HG03571 (cell line): ENCODE data around the gene CPEB2.
"Not testable (repeated sequence)": the region's sequence is repeated elsewhere in the genome, so short reads cannot be mapped to it uniquely, and the experiment has no call there.

Source experiments
- ATAC-seq: cut with Tn5 transposase; IDR thresholded peaks from one replicate; pipeline ENCODE4 v1.9.1; 2021; ENCODE audit not compliant: unreplicated experiment

Gene CPEB2

DNA sequence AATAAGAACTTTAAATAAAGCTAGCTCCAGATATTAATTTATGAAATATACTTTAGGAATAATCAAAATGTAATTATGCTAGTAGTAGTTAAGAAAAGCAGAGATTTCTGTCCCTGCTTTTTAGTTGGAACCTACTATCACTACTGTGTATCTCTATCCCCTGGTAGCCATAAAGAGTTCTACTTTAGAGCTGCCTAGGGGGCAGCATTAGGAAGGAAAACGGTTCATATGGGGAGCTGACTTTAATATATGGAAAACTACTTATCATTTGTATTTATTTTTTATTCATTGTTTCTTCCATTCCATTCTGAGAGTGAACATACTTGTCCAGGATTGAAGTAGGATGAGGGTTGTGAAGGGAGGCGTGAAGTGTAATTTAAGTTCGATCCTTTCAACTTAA is 40.9 kb downstream of the CPEB2 start:
- no peak for ATAC-seq

DNA sequence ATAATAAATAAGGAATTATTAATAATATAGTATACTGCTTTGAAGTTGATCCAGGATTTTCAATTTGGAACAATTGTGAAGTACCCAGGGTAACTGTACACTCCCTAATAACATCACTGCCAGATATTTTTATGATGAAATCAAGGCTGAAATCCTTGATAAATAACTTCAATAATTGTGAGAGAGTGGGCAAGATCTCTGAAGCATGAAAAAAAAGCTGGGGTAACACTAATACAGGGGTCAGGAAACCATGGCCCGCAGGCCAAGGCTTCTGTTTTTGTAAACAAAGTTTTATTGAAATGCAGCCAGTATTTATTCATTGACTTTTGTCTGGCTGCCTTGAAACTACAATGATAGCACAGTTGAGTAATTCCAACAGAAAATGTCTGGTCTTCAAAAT is 41.6 kb downstream of the CPEB2 start:
- no peak for ATAC-seq

DNA sequence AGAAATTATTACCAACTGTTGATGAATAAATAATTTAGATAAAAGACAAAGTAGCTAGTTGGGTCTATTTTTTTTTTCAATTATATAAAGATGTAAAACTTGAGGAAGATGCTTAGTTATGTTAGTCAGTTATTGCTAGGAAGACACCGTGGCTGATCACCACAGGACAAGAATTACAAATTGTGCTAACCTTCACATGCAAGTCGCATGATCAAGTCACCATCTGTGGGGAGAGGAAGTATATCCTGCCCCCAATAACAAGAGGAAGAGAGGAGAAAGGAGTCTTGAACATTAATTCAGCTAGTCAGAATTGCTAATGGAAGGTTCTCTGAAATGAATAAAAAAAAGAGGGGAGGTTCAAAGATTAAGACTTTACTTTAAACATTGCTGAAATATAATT is 52.3 kb downstream of the CPEB2 start:
- ATAC-seq, result no peak

DNA sequence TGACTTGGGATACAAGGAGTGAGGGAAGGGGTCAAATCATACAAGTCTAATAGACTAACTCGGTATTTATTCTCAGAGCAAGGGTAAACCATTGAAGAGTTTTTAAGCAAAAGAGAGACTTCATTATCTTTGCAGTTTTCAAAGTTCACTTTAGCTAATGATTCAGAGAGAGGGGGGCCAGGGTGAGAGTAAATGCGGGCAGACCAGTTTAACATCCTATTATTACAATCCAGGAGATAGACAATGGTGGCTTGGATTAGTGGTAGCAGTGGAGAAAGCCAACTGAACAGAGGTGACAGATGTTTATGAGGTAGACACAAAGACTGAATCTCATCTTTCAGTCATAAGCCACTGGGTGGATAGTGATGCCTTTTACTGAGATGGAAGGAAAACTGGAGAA is 57.9 kb downstream of the CPEB2 start:
- no peak for ATAC-seq

DNA sequence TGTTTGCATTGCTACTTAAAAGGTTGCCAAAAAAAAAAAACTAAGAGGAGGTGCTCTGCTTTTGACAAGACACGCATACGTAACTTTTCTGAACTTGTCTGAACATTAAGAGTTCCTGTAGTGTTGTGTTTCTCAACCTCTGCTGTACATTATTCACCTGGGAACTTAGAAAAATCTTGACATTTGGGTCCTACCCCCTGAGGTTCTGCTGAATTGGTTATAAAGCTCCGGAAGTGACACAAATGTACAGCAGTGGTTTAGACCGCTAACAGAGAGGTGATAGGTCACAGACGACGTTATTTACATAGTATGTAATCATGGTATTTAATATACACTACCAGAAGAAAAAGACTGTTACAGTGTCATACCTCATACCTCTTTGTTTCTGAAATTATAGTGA is 61.1 kb downstream of the CPEB2 start:
- no peak for ATAC-seq

DNA sequence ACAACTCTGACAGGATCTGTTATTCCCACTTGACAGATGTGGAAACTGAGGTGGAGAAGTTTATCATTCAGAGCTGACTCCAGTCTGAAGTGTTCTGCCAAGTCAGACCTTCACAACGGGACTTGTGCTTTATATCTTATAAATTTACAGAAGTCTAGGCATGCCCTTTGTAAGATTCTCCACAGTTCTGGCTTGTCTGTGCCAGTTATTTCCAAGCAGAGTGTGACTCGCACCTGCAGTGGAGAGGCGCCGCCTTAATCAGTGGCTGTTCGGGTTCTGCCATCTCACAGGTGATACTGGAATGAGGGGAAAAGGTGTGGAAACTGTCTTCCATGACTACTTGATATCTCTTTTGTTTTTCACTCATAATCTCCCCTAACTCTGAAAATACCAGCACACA is 63.2 kb downstream of the CPEB2 start:
- ATAC-seq, result no peak

DNA sequence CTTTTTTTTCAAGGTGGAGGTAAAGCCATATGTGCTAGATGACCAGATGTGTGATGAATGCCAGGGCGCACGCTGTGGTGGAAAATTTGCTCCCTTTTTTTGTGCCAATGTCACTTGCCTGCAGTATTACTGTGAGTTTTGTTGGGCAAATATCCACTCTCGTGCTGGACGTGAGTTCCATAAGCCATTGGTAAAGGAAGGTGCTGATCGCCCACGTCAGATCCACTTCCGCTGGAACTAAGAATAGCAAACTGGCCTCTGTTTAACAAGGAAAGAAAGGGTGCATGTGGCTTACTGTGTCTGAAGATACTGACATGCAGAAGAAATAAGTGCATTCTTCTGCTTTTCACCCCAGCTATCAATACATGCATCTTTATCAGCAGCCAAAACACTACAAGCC is 63.9 kb downstream of the CPEB2 start:
- no peak for ATAC-seq

DNA sequence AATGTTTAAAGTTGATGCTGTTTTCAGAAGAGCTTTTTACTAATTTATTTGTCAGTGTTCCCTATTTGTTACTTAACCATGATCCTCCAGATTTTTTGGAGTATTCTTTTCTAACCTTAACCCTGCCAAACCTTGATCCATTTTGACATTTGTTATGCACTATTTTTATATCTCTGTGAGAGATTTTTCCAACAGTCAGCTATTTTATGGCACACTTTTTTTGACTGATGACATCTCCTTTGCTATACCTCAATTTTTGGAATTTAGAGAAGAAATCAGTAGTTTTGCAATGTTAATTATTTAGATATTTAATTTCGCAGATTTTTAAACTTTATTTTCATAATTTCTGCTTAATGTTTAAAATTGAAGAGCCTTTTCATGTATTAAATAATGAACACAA is 66.0 kb downstream of the CPEB2 start:
- no peak for ATAC-seq

DNA sequence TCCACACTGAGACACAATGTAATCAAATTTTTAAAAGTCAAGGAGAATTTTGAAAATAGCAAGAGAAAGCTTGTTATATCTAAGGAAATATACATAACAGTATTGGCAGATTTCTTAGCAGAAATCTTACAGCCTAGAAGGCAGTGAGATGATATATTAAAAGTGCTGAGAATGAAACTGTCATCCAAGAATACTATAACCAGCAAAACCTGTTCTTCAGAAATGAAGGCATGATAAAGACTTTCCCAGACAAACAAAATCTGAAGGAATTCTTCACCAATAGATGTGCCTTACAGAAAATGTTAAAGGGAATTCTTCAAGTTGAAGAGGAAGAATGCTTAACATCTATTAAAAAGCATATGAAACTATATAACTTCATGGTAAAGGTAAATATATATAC is 73.6 kb downstream of the CPEB2 start:
- no peak for ATAC-seq

DNA sequence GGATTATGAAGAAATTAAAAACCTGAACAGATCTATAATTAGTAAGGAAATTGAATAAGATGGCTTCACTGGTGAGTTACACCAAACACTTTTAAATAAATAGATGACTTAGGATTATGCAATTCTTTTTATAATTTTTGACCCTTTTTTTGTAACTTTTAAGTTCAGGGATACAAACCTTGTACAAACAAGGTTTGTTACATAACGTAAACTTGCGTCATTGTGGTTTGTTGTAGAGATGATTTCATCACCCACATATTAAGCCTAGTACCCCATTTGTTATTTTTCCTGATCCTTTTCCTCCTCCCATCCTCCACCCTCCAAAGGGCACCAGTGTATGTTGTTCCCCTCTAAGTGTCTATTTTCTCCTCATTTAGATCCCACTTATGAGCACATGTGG is 75.7 kb downstream of the CPEB2 start:
- ATAC-seq, result no peak

DNA sequence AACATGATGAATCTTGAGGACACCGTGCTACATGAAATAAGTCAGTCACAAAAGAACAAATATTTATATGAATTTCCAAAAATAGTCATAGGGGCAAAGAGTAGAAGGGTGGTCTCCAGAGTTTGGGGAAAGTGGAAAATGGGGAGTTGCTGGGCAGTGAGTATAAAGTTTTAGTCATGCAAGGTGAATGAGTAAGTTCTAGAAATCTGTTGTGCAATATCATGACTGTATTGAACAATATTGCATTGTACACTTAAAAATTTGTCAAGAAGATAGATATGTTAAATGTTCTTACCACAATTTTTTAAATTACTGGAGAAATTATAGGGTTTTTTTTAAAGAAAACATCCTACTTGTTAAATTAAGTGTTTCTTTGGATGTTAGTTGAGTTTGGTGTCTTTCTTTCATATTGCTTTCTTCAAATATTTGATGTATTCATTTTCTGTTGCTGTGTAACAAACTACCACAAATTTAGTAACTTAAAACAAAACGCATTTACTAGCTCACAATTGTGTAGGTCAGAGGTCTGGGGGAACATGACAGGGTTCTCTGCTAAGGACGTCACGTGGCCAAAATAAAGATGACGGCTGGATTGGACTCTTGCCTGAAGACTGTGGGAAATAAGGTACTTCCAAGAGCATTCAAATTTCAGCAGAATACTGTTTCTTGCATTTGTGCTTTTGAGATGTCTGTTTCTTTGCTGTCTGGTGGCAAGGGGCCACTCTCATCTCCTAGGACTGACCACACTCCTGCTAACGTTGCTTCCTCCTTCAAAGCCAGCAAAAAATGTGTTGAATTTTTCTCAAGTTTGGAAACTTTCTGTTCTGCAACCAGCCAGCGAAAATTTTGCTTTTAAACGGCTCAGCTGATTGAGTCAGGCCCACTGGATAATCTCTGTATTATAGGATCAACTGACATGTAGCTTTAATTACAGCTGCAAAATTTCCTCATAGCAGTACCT is 76.7 kb downstream of the CPEB2 start:
- ATAC-seq, result no peak

DNA sequence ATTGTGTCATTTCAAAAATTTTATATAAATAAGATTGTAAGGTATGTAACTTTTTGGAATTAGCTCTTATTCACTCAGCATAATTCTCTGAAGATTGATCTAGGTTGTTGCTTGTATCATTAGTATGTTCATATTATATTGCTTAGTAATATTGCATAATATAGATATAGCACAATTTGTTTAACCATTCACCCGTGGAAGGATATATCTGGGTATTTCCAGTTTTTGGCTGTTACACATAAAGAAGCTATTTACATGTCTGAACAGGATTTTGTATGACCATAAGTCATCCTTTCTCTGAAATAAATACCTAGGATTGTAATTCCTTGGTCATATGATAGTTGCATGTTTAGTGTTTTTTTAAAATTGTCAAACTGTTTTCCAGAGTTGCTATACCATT is 82.5 kb downstream of the CPEB2 start:
- no peak for ATAC-seq

DNA sequence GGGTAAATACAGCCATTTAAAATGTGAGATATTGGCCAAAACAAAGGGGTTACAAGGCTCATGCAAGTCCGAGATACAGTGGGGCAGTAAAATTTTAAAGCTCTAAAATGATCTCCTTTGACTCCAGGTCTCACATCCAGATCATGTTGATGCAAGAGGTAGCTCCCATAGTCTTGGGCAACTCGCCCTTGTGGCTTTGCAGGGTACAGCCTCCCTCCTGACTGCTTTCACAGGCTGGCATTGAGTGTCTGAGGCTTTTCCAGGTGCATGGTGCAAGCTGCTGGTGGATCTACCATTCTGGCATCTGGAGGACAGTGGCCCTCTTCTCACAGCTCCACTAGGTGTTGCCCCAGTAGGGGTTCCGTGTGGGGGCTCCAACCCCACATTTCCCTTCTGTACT is 83.5 kb downstream of the CPEB2 start:
- not testable (repeated sequence) for ATAC-seq

DNA sequence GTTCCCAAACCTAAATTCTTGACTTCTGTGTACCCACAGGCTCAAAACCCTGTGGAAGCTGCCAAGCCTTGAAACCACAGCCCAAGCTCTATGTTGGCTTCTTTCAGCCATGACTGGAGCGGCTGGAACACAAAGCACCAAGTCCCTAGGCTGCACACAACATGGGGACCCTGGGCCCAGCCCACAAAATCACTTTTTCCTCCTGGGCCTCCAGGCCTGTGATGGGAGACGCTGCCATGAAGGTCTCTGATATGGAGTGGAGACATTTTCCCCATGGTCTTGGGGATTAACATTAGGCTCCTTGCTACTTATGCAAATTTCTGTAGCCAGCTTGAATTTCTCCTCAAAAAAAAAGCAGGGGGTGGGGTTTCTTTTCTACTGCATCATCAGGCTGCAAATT is 84.0 kb downstream of the CPEB2 start:
- ATAC-seq, result not testable (repeated sequence)

DNA sequence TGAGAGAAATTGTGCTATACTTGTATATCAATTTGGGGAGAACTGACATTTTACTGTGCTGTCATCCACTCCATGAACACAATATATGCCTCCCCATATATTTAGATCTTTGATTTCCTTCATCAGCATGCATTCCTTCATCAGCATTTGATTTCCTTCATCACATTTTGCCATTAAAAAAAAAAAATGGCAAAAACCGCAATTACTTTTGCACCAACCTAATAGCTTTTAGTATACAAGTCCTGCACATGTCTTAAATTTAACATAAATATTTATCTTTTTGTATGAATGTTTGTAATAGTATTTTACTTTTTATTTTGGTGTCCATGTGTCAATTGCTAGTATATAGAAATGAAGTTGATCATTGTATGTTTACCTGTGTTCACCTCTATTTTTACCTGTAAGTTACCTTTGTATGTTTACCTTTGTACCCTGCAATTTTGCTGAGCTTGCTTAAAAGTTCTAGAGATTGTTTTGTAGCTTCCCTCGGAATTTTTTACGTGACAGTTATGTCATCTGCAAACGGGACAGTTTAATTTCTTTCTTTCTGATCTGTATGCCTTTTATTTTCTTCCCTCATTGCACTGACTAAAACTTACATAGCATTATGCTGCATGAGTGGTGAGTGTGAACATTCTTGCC is 86.2 kb downstream of the CPEB2 start:
- no peak for ATAC-seq

DNA sequence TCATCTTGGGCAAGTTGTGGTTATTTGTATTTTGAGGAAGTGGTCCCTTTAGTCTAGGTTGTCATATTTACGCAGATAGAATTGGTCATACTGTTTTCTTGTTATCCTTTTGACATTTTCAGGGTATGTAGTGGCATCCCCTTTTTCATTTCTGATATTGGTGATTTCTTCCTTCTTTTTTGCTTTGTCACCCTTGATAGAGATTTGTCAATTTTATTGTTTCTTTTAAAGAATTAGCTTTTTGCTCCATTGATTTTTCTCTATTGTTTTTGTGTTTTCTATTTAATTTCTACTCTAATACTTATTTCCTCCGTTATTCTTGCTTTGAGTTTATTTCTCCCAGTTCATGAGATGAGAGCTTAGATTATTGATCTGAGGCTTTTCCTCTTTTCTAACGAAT is 87.7 kb downstream of the CPEB2 start:
- no peak for ATAC-seq

DNA sequence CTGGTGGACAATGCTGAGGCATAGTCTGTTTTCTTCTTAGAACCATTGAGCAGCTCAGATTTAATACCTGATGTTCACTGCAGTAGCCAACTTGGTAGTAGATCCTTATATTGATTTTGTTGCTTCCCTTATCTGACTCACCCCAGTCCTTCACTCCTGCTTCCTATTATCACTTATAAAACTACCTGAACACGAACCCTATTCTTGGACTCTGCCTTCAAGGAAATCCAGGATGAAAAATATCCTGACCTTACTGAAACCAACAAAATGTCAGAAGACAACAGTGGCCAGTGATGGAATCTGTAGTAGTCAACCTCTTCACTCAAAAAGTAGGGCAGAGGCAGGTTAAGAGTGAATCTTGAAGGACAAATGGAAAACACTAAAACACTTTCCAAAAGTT is 98.1 kb downstream of the CPEB2 start:
- ATAC-seq, result no peak

DNA sequence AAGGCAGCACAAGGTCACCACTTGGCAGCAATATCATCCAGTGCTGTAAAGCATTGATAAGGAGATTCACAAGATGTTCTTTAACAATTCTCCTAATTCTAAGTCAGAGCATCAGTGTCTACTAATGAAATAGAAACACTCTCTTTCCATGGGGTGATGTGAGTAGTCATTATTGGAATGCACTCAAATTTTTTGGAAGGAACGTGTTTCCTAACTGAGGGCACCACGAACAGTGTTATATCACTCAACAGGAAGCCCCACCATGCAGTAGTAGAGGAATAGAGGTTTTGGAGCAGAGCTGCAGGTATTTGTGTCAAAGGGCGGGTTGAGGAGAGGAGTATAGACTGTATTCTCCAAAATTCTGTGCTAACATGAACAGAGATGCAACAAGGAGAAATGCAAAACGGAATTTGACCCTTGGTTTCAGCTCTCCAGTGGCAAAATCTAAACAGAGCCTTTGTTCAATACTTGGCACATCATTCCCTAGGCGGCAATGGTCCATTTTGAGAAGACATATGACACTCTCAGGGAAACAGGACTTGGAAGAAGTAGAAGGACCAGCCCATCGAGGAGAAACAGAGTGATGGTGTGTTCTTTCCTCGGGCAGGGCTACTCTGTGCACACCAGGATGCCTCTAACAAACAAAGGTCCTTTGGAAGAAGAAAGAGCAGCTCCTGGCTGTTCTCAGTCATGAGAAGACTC is 98.9 kb downstream of the CPEB2 start:
- ATAC-seq, result no peak

DNA sequence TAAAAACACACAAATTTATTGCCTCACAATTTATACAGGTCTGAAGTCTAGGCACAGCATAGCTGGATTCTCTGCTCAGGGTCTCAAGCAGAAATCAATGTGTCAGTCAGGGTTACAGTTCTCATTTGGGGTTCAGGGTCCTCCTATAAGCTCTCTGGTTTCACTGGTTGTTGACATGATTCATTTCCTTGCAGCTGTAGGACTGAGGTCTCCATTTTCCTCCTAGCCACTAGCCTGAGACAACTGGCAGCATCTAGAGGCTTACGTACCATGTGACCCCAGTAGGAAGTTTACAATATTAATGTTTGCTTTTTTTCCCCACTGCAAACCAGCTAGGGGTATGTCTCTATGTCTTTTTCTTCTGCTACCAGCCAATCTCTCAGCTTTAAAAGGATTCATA is 102.5 kb downstream of the CPEB2 start:
- no peak for ATAC-seq

DNA sequence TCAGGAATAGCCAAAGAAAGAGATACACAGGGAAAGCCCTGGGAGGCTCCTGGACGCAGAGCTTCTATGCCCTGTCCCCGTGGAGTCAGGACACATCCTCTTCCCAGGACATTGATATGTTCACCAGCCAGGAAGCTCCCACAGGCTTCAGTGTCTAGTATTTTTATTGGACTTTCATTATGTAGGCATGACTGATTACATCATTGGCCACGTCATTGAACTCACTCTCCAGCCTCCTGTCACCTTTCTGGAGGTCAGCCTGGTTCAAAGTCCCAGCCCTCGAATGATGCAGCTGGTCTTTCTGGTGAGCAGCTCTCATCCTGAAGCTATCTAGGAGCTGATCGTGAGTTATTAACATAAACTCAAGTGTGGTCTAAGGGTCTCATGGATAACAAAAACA is 104.1 kb downstream of the CPEB2 start:
- no peak for ATAC-seq

DNA sequence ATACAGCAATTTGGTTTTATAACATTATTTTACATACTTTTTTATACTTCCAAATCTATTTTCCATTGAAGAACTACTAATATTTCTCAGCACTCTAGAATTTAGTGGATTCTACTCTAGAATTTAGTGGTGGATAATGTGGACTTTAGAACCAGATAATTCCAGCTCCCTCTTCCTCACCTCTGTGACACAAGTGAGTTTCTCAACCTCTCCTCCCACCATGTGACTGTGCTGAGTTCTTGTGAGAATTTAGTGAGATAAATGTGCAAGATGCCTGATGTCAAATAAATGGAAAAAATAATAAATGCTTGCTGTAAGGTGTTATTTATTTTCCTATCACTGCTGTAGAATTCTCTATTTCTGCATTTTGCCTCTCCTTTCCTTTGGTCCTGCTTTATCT is 107.3 kb downstream of the CPEB2 start:
- no peak for ATAC-seq

DNA sequence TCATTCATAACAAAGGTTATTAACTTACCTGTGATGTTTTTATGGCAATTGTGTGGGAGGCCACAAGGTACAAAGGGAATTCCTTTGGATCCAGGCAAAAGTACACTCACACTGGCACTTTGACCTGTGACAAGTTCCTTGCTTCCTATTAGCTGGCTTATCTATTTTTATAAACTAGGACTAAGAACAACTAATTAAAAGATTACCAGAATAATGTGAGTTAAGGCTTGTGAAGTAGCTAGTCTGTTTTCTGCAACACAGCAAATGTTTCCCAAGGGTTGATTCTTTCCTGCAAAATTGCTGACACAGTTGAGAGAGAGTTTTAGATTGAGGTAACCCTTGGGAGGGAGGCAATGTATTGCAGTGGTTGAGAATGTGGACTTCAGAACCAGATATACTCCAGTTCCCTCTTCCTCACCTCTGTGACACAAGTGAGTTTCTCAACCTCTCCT is 107.9 kb downstream of the CPEB2 start:
- ATAC-seq, result no peak
